GM12891 (cell line): ENCODE results near the gene THSD4.

ENCODE experiments used
- DNase-seq: peaks from one replicate; pipeline ENCODE4 v3.0.0; 2011; ENCODE audit warnings: low spot score; ENCODE audit not compliant: insufficient read length
- FAIRE-seq: peaks from 2 replicates; lab custom pipeline; 2011; peaks lifted over from hg19 to GRCh38; lab: Jason Lieb, UNC
- PAX5 ChIP-seq: IDR thresholded peaks from 2 replicates; pipeline ENCODE4 v1.6.1; 2011; ENCODE audit warnings: low read length, moderate library complexity, mild to moderate bottlenecking; ENCODE audit not compliant: insufficient read depth, severe bottlenecking
- POLR2A ChIP-seq: IDR thresholded peaks from 2 replicates; pipeline ENCODE4 v1.6.1; 2011; ENCODE audit warnings: low read depth, low read length, control low read depth
- POLR2AphosphoS5 ChIP-seq: IDR thresholded peaks from 2 replicates; pipeline ENCODE4 v1.6.1; 2011; ENCODE audit warnings: low read depth, low read length, control low read depth
- POU2F2 ChIP-seq: IDR thresholded peaks from 2 replicates; pipeline ENCODE4 v1.6.1; 2011; ENCODE audit warnings: low read depth, mild to moderate bottlenecking, control low read depth, low read length, moderate library complexity
- SPI1 ChIP-seq: IDR thresholded peaks from 2 replicates; pipeline ENCODE4 v1.6.1; 2011; ENCODE audit warnings: low read depth, low read length, control low read depth
- TAF1 ChIP-seq: IDR thresholded peaks from 2 replicates; pipeline ENCODE4 v1.6.1; 2011; ENCODE audit warnings: low read depth, low read length, control low read depth

Gene THSD4

GRCh38 chr15:71373917-71374316 is 258.6 kb downstream of the THSD4 start:
- TF ChIP-seq POLR2A: no peak
- no peak for TF ChIP-seq POU2F2
- TF ChIP-seq PAX5: no peak
- TF ChIP-seq POLR2AphosphoS5: no peak
- no peak for TF ChIP-seq SPI1
- TF ChIP-seq TAF1: no peak
- no peak for DNase-seq
- FAIRE-seq: no peak

- no peak for TF ChIP-seq TAF1
- no peak for TF ChIP-seq PAX5
- no peak for TF ChIP-seq POU2F2
- TF ChIP-seq POLR2A: no peak
- TF ChIP-seq SPI1: no peak
- no peak for TF ChIP-seq POLR2AphosphoS5
- FAIRE-seq: no peak
- no peak for DNase-seq
These were observed 259.5 kb downstream of the THSD4 start for GRCh38 chr15:71374607-71375352.

- no peak for FAIRE-seq
These were observed 260.7 kb downstream of the THSD4 start for GRCh38 chr15:71375934-71376333.

DNA sequence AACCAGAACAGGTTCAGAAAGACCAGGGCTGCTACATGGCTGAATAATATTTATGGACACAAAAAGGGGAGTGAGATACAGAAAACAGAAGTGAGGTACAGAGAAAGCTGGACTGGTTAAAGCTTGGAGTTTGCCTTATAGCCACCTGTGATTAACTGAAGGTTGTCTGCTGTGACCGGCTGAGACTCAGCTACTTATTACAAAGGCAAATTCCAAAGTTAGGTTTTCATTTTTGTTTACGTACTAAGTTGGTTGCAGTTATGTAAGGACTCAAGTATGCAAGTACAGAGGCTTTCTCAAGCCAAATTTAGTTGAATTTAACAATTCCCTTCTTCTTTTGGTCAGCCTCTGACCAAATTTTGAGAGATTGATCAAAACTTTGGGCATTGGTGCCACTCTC is 264.6 kb downstream of the THSD4 start:
- no peak for FAIRE-seq
- DNase-seq: no peak
- TF ChIP-seq SPI1 (no peak), POLR2AphosphoS5 (no peak), POLR2A (no peak), PAX5 (no peak), TAF1 (no peak), POU2F2 (no peak)

More at GRCh38 chr15:71375934-71376333, 260.7 kb downstream of the THSD4 start:
- TF ChIP-seq PAX5 (no peak), SPI1 (no peak), TAF1 (no peak), POLR2AphosphoS5 (no peak), POU2F2 (no peak), POLR2A (no peak)
- no peak for DNase-seq

DNA sequence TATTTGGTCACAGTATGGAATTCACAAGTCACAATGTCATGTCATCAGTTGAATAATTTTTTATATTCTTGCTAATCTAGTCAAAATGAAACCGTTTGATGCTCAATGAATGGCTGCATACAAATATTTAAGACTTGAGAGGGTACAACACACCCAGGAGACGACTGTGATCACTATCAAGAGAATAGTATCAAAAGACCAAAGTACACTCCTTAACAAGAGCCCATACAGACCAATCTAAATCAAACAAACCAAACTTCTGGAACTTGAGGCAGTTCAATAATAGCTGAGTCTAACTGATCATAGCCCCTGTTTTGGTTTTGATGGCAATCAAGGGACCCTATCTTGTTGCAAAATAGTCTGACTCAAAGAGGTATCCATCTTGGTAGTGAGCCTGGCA is 265.1 kb downstream of the THSD4 start:
- DNase-seq (no peak), FAIRE-seq (no peak)

GRCh38 chr15:71384501-71384900 is 269.2 kb downstream of the THSD4 start:
- DNase-seq: no peak
- TF ChIP-seq POLR2A (no peak), PAX5 (no peak), TAF1 (no peak), POLR2AphosphoS5 (no peak), SPI1 (no peak), POU2F2 (no peak)

More for the DNA sequence above, 265.1 kb downstream of the THSD4 start:
- no peak for TF ChIP-seq SPI1
- TF ChIP-seq POLR2A: no peak
- no peak for TF ChIP-seq POLR2AphosphoS5
- TF ChIP-seq POU2F2: no peak
- TF ChIP-seq PAX5: no peak
- TF ChIP-seq TAF1: no peak

DNA sequence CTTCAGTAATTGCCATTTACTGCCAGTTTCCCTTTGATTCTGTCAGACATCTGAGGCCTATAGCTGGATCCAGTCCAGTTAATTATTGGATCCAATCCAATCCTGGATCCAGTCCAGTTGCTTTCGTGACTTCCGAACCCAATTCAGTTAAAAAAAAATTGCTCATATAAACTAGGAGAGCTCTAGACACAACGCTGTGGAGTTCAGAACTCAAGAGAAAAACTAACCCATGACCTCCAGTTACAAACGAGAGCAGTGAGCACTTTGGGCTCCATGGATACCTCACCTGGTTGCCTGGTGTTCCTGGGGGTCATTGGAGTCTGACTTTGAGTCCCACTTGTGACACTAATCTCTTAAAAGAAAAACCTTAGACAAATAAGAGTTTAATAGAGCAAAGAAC is 269.8 kb downstream of the THSD4 start:
- TF ChIP-seq POU2F2 (no peak), POLR2AphosphoS5 (no peak), POLR2A (no peak), PAX5 (no peak), SPI1 (no peak), TAF1 (no peak)
- FAIRE-seq: no peak
- no peak for DNase-seq

More at GRCh38 chr15:71384501-71384900, 269.2 kb downstream of the THSD4 start:
- no peak for FAIRE-seq

DNA sequence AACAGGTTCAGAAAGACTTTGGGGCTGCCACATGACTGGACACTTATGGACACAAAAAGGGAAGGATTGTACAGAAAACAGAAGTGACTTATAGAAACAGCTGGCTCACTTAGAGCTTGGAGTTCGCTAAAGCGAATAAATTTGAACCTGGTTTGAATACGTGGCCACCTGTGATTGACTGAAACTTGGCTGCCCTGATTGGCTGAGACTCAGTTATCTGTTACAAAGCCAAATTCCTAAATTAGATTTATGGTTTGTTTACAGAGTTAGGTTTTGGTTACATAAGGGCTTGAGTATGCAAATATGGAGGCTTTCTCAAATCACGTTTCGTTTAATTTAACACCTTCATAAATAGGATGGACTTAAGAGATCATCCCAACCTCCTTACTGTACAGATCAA is 270.2 kb downstream of the THSD4 start:
- DNase-seq (no peak), FAIRE-seq (no peak)
- TF ChIP-seq POLR2AphosphoS5 (no peak), POLR2A (no peak), PAX5 (no peak), SPI1 (no peak), POU2F2 (no peak), TAF1 (no peak)

DNA sequence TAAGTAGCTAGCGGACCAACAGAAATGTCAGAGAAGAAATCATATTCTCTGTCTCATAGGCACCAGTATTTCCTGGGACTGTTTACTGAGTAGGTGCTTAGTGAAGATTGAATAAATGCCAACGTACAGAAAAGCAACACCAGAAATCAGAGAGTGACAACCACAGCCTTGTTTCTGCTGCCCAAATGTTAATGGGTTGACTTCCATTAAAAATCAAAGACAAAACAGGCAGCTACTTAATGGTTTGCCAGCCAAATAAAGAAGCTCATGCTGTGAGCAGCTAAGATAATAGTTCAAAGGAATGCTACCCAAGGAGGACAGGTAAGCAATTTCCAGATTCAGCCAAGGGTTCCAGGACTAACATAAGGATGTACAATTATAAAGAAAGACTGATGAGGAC is 270.7 kb downstream of the THSD4 start:
- no peak for FAIRE-seq
- TF ChIP-seq PAX5 (no peak), POLR2AphosphoS5 (no peak), POU2F2 (no peak), POLR2A (no peak), TAF1 (no peak), SPI1 (no peak)
- DNase-seq: no peak
